HG02623 (cell line): Measurements from ENCODE around the gene TSSC4.

Experiments
- ATAC-seq: cut with Tn5 transposase; IDR thresholded peaks from one replicate; pipeline ENCODE4 v1.9.1; 2021; ENCODE audit warnings: moderate library complexity; ENCODE audit not compliant: unreplicated experiment

The TSSC4 gene

GRCh38 chr11:2368851-2369180 lies 31.7 kb upstream of the TSSC4 start:
- no peak for ATAC-seq

DNA sequence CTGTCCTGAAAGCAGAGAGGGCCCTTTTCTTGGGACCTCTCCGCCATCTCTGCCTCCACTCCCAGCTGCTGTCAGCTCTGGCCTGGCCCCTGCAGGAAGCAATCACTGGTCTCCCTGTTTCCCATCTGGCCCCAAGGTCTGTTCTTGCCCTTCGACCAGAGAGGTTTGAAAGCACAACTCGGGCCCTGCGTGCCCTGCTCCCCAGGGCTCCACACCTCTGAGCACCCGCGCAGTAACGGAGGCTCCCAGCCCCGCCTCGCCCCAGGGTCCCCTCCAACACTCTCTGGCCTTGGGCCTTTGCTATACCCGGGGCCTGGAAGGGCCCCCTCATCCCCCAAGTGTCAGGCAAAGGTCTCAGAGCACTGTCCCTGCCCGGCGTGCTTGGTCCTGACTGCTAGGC lies 31.2 kb upstream of the TSSC4 start:
- no peak for ATAC-seq

GRCh38 chr11:2369896-2370295 lies 30.7 kb upstream of the TSSC4 start:
- no peak for ATAC-seq

DNA sequence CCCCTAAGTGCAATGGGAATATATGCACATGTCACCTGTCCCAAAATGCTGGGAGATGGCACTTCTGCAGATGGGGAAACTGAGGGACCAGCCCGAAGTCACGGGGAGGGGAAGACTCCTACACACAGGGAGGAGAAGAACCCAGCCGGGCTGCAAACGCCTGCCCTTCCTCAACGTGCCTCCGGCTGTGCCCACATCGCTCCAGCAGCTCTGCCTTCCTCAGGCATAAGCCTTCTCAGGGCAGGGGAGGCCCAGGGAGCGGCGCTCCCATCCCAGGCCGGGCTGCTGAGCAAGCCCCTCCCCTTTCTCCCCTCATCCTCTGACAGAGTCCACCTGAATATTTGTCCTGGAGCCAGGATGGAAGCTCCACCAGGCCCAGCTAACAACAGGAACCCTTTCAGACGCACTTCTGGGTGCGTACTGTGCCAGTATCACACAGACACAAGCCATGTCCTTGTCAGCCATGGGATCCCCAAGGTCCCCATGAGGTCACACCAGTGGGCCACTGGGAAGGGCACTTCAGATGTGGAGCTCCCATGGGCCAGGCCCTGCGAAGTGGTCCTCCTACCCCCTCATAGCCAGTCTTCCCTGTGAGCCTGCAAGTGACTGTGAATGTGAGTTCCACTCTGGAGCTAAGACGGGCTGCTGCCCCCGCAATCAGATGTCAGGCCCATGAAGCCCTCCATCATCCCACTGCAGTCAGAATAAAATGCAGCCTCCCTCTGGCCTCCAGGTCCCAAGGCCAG lies 25.9 kb upstream of the TSSC4 start:
- ATAC-seq: no peak

- no peak for ATAC-seq
Measured at GRCh38 chr11:2375341-2375853, 25.2 kb upstream of the TSSC4 start.

DNA sequence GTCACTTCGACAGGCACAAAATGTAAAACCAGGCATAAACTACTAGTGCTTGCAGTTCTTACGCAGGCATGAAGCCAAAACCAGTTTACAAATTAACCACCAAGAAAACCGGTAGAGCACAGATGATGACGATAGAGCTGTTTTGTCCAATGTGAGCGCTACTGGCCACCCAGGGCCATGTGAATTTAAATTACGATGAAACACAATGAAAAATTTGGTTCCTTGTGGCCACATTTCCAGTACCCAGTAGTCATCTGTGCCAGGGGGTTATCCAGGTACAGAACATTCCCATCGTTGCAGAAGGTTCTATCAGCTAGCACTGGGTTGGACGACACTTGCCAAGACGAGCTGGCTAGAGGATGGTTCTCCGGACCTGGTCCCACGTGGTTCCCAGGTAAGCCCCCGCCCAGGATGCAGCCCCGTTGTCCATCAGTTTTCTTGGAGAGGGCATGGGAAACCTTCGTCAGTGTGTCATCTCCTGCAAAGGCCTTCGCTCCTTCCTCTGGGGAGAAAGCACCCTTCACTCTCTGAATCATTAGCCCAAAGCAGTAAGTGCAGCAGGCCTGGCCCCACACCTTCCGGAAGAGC lies 24.5 kb upstream of the TSSC4 start:
- no peak for ATAC-seq

- peak; percentile 37 for ATAC-seq
Measured at GRCh38 chr11:2376751-2377451, 23.6 kb upstream of the TSSC4 start, which contains the start of gene CD81. TSS of gene CD81 (plus strand) at chr11:2377310. CDS start at chr11:2377550, 240 bp downstream.

DNA sequence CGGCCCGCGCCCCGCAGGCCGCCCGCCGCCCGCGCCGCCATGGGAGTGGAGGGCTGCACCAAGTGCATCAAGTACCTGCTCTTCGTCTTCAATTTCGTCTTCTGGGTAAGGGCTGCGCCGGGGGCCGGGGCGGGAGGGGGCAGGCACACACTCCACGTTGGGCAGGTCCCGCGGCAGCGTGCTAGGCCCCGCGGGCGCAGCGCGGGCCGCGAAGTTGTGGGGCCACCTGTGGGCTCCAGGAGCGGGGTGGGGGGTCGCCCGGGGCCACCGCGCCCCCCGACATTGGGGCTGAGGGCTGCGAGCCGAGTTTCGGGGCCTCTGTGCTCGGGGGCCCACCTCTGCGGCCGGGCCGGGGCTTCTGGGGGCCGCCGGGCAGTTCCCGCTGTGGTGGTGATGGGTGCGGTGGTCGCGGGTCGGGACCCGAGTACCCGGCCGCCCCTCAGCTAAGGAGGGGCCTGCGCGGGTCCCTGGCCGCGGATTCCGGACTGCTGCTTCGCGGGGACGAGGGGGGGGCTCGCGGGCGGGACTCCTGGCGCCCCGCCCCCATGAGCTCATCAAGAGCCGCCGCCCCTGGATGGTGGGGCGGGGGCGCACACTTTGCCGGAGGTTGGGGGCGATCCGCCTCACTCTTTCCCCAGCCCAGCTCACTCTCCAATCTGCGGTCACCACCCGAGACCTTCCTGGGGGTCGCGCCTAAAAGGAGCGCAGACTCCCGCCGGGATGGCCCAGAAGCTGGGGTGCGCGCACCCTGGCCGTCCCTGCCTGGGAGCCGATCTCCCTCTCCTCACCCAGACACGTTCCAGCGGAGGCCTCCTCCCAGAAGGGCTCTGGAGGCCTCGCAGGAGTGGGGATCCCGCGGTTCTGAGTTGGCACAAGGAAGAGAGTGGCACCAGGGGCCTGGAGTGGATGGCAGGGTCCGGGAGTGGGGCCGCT lies 22.8 kb upstream of the TSSC4 start:
- peak; percentile 11 for ATAC-seq

DNA sequence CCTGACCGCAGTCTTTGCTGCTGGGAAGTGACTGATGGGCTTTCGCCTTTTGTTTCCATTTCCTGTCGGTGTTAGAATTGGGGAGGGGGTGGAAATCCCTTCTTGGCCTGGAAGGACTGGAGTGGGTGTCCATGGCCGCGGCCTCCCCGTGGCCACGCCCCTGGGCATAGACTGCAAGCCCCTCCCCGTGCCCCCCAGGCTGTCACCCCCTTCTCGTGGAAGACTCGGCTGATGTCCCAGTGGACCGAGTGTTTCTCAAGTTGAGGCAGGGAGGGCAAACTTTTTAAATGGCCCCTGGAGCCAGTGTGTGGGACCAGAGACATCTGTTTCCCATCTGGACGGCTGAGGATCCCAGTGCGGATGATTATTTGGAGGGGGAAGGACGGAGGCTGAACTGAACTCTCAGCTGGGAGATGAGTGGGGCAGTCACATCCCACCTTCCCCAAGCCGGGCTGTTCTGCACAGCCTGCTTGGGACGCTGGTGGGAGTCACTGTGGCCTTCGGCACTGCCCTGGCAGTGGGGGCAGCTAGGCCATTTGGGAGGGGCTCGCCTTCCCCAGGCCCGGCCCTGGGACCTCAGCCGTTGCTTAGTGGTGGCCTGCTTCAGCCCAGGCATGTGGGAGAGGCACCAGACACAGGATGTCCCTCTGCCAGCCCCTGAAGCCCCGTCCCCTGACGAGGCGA lies 21.9 kb upstream of the TSSC4 start:
- ATAC-seq: no peak

- ATAC-seq: no peak
Measured at GRCh38 chr11:2379466-2380174, 20.9 kb upstream of the TSSC4 start.

DNA sequence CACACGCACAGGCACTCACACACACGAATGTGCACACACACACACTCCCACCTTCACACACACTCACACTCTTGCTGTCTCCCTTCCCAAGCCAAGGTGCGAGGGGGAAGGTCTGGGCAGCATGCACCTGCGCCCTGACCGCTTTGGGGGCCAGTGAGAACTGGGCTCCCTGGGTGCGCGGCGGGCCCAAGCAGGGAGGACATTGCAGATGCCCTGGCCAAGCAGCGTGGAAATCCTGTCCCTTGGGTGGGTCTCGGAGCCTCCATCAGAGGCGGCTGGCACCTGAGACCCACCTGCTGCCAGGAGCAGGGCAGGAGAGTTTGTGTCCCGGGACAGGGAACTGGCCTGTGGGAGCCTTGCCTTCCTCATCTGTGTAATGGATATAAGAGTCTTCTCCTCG lies 20.2 kb upstream of the TSSC4 start:
- no peak for ATAC-seq

- no peak for ATAC-seq
Measured at GRCh38 chr11:2380807-2381350, 19.7 kb upstream of the TSSC4 start.

GRCh38 chr11:2381494-2382128 lies 18.9 kb upstream of the TSSC4 start:
- ATAC-seq: no peak

DNA sequence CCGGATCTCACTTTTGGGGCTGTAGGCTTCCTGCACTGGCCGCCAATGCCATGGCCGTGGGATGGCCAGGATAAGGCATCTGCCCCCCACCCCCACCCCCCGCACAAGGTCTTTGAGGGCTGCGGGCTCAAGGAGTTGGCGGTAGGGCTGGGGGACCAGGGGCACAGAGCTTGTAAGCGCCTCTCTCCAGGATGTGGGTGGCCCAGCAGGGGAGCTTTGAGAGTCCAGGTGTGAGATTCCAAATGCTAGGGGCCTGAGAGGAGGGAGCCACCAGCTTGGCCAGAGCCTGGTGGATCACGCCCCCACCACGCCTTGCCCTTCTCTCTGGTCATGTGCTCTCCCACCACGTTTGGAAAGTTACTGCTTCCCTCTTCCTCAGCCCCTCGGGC lies 18.4 kb upstream of the TSSC4 start:
- no peak for ATAC-seq

GRCh38 chr11:2382936-2383851 lies 17.4 kb upstream of the TSSC4 start:
- ATAC-seq: no peak

DNA sequence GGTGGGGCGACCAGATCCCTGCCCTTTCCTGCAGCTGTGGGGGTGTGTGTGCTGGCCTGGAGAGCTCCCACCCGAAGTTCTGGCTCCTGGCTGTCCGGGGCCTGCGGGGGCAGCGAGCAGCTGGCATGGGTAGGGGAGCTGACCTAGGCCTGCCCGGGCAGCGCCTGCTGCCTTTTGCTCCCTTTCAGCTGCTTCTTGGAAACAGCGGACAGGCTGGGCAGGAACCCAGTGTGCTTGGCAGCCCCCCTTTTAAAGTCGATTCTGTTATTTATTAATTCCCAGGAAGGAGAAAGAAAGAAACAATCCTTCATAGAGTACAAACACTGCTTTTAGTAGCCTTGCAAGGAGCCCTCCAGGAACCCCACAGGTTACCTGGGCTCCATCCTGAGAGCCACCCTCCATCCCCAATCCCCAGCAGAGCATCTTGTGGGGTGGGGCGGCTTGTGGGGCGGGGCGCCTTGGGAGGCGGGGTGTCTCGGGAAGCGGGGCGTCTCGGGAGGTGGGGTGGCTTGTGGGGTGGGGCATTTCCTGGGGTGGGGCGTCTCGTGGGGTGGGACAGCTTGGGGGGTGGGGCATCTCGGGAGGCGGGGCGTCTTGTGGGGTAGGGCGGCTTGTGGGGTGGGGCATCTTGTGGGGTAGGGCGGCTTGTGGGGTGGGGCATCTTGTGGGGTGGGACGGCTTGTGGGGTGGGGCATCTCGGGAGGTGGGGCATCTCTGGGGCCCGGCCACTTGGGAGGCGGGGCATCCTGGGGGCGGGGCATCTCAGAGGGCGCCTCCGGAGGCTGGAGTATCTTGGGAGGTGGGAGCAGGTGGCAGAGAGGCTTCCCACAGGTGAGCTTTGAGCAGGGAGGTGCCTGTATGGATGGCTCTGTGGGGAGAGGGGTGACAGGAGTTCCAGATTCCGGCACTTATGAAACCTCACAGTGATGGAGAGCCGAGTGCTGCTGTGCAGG lies 16.4 kb upstream of the TSSC4 start:
- ATAC-seq: no peak
